Large intestine (tissue), 3 donors: ENCODE results near the gene ILF3. TPM values are rescaled to one million over a fixed set of nuclear protein-coding genes. Genes with fewer than 3 reads are reported as not detected.

Experiments
- DNase-seq, 2 donors: peaks; one replicate each; pipeline versions ENCODE4 v3.0.0 to v3.0.0-alpha.2; 2013
- H3K27ac ChIP-seq: one replicate; pipeline ENCODE4 v1.5.1; 2013; ENCODE audit warnings: low read length
- H3K27me3 ChIP-seq: 2 replicates; pipeline ENCODE4 v1.6.1; 2013; ENCODE audit warnings: low read length; ENCODE audit not compliant: control insufficient read depth, insufficient read depth
- H3K36me3 ChIP-seq: 2 replicates; pipeline ENCODE4 v1.6.1; 2013; ENCODE audit warnings: low read length; ENCODE audit not compliant: control insufficient read depth, insufficient read depth
- H3K4me1 ChIP-seq: one replicate; pipeline ENCODE4 v1.6.1; 2013; ENCODE audit warnings: low read length; ENCODE audit not compliant: control insufficient read depth, insufficient read depth
- H3K4me3 ChIP-seq: one replicate; pipeline ENCODE4 v1.5.1; 2013; ENCODE audit warnings: low read length
- H3K9me3 ChIP-seq: one replicate; pipeline ENCODE4 v1.6.1; 2013; ENCODE audit warnings: mild to moderate bottlenecking, low read depth, low read length, moderate library complexity; ENCODE audit not compliant: control insufficient read depth
- WGBS: methylation state at CpG from one replicate; pipeline ENCODE4 v1.1.5; 2013; ENCODE audit warnings: low lambda C conversion rate; ENCODE audit not compliant: insufficient coverage; 5-methylcytosine and 5-hydroxymethylcytosine counted together
- polyA plus RNA-seq: library from polyadenylated mRNA; unstranded; fragments of 120-200 nt; gene quantifications from one replicate; pipeline ENCODE4 v1.2.1, GENCODE V29; 2013

Gene ILF3
- polyA plus RNA-seq, 1 donor: 199 TPM

DNA sequence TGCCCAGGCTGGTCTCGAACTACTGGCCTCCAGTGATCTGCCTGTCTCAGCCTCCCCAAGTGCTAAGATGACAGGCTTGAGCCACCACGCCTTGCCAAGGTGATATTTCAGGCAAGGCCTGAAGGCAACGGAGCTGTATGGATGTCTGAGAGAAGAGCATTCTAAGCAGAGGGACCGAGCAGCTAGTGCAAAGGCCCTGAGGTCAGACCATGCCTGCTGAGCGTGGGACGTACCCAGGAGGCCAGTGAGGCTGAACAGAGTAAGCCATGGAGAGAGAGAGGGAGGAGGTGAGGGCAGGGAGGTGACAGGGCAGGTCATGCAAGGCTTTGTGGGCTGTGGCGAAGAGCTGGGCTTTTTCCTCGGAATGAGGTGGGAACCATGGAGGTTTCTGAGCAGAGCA lies 32.2 kb upstream of the ILF3 start:
- no peak overlapping the region for H3K27ac ChIP-seq
- peaks cover 9% of the 10 kb centered on the region for H3K4me1 ChIP-seq
- no peak for DNase-seq
- no peaks in the 10 kb centered on the region for H3K9me3 ChIP-seq
- no peak overlapping the region for H3K4me3 ChIP-seq
- H3K36me3 ChIP-seq: no peaks in the 10 kb centered on the region
- no CpG with 5 or more reads among the region's 8 CpGs for WGBS
- no peaks in the 10 kb centered on the region for H3K27me3 ChIP-seq

GRCh38 chr19:10624585-10624984 lies 29.6 kb upstream of the ILF3 start:
- DNase-seq: no peak
- Histone ChIP-seq H3K27ac (no peak overlapping the region), H3K4me1 (peaks cover 9% of the 10 kb centered on the region), H3K36me3 (peaks cover 7% of the 10 kb centered on the region), H3K9me3 (no peaks in the 10 kb centered on the region), H3K4me3 (no peak overlapping the region), H3K27me3 (no peaks in the 10 kb centered on the region)
- WGBS: no CpG with 5 or more reads among the region's 6 CpGs

DNA sequence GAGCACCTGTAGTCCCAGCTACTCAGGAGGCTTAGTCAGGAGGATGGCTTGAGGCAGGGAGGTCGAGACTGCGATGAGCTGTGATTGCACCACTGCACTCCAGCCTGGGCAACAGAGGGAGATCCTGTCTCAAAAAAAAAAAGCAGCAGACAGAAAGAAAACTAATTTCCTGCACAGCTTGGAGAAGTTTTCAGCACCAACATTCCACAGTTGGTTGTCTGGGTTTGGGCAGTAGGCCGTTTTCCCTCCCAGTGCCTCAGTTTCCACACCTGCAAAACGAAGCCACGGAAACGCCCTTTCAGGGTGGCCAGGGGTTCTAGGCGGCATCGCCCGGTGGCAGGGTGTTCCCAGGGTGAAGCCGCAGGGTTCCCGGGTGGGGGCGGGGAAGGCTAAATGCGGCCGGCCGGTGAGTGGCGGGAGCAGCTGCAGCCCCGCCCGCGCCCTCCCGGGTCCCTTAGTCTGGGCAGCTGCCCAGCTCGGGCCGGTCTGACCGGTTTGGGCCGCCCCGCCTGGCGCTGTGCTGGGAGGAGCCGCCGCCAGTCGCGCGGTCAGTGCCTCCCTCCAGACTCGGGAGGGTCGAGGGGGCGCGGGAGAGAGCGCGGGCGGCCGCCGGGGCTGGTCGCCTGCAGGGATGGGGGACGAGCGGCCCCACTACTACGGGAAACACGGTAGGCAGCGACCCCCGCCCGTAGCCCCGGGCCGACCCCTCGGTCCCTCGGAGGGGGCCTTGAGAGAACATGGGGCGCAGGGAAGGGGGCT lies 29.0 kb upstream of the ILF3 start, which contains the start of gene SLC44A2:
SLC44A2 (plus strand) TSS at position 551 of the 759 bp plus-strand sequence; CDS start at position 632, 81 bp downstream.
- peak; percentile 64 to 83 for DNase-seq
- H3K4me3 ChIP-seq: peak within 1 kb of the TSS; percentile 49
- peaks cover 9% of the 10 kb centered on the region for H3K4me1 ChIP-seq
- no CpG with 5 or more reads among the region's 53 CpGs for whole genome bisulfite sequencing
- peaks cover 10% of the 10 kb centered on the region for H3K36me3 ChIP-seq
- no peaks in the 10 kb centered on the region for H3K9me3 ChIP-seq
- H3K27me3 ChIP-seq: no peaks in the 10 kb centered on the region
- H3K27ac ChIP-seq: peak within 1 kb of the TSS; percentile 29

GRCh38 chr19:10625762-10626138 lies 28.4 kb upstream of the ILF3 start:
- H3K27me3 ChIP-seq: no peaks in the 10 kb centered on the region
- DNase-seq: no peak
- H3K27ac ChIP-seq: peak overlapping the region; percentile 29
- H3K36me3 ChIP-seq: peaks cover 10% of the 10 kb centered on the region
- peaks cover 9% of the 10 kb centered on the region for H3K4me1 ChIP-seq
- H3K9me3 ChIP-seq: no peaks in the 10 kb centered on the region
- H3K4me3 ChIP-seq: peak overlapping the region; percentile 49
- 20% methylated on average over 1 of the region's 10 CpGs for WGBS

GRCh38 chr19:10631874-10632273 lies 22.3 kb upstream of the ILF3 start:
- Histone ChIP-seq H3K36me3 (peaks cover 39% of the 10 kb centered on the region), H3K4me3 (no peak overlapping the region), H3K27me3 (no peaks in the 10 kb centered on the region), H3K9me3 (no peaks in the 10 kb centered on the region), H3K27ac (no peak overlapping the region), H3K4me1 (no peaks in the 10 kb centered on the region)
- WGBS: 90% methylated on average over 2 of the region's 14 CpGs
- DNase-seq: no peak

GRCh38 chr19:10634430-10634829 lies 19.7 kb upstream of the ILF3 start:
- 100% methylated on average over 1 of the region's 7 CpGs for WGBS
- H3K36me3 ChIP-seq: peaks cover 42% of the 10 kb centered on the region
- H3K9me3 ChIP-seq: no peaks in the 10 kb centered on the region
- DNase-seq: no peak
- H3K4me3 ChIP-seq: no peak overlapping the region
- H3K27me3 ChIP-seq: no peaks in the 10 kb centered on the region
- no peak overlapping the region for H3K27ac ChIP-seq
- no peaks in the 10 kb centered on the region for H3K4me1 ChIP-seq

DNA sequence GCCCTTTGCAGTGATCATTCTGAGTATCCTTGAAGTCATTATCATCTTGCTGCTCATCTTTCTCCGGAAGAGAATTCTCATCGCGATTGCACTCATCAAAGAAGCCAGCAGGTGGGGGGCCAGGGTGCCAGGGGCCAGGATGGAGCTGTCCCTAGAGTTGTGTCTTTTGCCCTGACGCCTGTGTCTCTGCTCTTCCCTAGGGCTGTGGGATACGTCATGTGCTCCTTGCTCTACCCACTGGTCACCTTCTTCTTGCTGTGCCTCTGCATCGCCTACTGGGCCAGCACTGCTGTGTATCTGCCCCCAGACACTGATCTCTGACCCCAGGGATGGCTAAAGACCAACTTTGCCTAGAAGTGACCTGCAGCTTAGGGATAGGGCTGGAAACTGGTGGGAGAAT lies 19.2 kb upstream of the ILF3 start:
- Histone ChIP-seq H3K27me3 (no peaks in the 10 kb centered on the region), H3K36me3 (peaks cover 41% of the 10 kb centered on the region), H3K27ac (no peak overlapping the region), H3K9me3 (no peaks in the 10 kb centered on the region), H3K4me1 (peaks cover under 1% of the 10 kb centered on the region), H3K4me3 (no peak overlapping the region)
- no peak for DNase-seq
- no CpG with 5 or more reads among the region's 6 CpGs for whole genome bisulfite sequencing

GRCh38 chr19:10636304-10636972 lies 17.7 kb upstream of the ILF3 start:
- Histone ChIP-seq H3K27me3 (no peaks in the 10 kb centered on the region), H3K4me1 (peaks cover 5% of the 10 kb centered on the region), H3K36me3 (peaks cover 38% of the 10 kb centered on the region), H3K9me3 (no peaks in the 10 kb centered on the region), H3K4me3 (no peak overlapping the region), H3K27ac (no peak overlapping the region)
- no peak for DNase-seq
- WGBS: no CpG with 5 or more reads among the region's 37 CpGs

DNA sequence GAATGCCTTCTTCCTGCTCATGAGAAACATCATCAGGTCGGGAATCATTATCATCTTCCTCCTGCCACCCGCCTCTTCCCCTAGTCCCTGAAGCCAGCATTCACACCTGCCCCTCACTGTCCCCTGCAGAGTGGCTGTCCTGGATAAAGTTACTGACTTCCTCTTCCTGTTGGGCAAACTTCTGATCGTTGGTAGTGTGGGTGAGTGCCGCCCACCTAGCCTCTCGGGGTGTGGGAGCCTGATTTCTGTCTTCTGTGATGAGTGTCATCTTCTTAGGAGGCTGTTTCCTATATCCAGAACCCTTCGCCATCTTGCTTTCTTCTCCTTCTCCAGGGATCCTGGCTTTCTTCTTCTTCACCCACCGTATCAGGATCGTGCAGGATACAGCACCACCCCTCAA lies 16.3 kb upstream of the ILF3 start:
- H3K36me3 ChIP-seq: peaks cover 37% of the 10 kb centered on the region
- H3K4me1 ChIP-seq: peaks cover 5% of the 10 kb centered on the region
- 40% methylated on average over 1 of the region's 8 CpGs for WGBS
- no peaks in the 10 kb centered on the region for H3K27me3 ChIP-seq
- no peaks in the 10 kb centered on the region for H3K9me3 ChIP-seq
- no peak for DNase-seq
- no peak overlapping the region for H3K27ac ChIP-seq
- no peak overlapping the region for H3K4me3 ChIP-seq

DNA sequence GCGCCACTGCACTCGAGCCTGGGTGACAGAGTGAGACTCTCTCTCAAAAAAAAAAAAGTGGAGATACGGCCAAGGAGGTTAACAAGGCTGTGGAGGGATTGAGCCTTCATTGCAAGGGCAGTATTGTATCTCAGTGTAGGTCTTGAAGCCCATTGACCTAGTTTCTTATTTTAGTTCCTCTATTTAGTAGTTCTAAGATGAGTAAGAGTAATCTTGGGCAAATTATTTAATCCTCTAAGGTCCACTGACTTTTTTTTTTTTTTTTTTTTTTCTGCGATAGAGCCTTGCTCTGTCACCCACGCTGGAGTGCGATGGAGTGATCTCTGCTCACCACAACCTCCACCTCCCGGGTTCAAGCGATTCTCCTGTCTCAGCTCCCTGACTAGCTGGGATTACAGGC lies 14.3 kb upstream of the ILF3 start:
- Histone ChIP-seq H3K9me3 (no peaks in the 10 kb centered on the region), H3K36me3 (peaks cover 35% of the 10 kb centered on the region), H3K27ac (no peak overlapping the region), H3K4me1 (peaks cover 11% of the 10 kb centered on the region), H3K4me3 (no peak overlapping the region), H3K27me3 (no peaks in the 10 kb centered on the region)
- WGBS: no CpG with 5 or more reads among the region's 8 CpGs
- DNase-seq: no peak
